ENCODE results near the gene FAM210A. TPM values are rescaled to one million over a fixed set of nuclear protein-coding genes. Genes with fewer than 3 reads are reported as not detected.

The FAM210A gene
- total RNA-seq, 1 donor from 2014 or later = 19.6 TPM

DNA sequence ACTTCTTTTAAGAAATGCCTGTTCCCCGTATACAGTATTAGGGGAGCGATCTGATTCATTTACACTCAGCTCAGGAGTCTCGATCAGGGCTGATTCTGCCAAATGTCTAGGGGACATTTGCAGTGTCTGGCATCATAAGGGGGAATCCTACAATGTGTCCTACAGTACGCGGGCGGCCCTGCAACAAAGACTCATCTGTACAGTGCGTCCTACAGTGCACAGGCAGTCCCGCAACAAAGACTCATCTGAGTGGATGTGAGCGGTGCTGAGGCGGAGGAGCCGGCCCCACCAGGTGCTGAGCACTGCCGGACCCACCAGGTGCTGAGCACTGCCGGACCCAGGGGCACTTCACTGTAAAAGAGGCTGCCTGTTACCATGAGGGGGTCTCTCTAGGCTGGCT is 102.5 kb downstream of the FAM210A start:
- H3K27ac Mint-ChIP-seq (ENCODE audit: unreplicated experiment) = no peak overlapping the region
- H3K4me3 Mint-ChIP-seq (ENCODE audit: unreplicated experiment) = no peak overlapping the region
- TF ChIP-seq, protein P1, sequence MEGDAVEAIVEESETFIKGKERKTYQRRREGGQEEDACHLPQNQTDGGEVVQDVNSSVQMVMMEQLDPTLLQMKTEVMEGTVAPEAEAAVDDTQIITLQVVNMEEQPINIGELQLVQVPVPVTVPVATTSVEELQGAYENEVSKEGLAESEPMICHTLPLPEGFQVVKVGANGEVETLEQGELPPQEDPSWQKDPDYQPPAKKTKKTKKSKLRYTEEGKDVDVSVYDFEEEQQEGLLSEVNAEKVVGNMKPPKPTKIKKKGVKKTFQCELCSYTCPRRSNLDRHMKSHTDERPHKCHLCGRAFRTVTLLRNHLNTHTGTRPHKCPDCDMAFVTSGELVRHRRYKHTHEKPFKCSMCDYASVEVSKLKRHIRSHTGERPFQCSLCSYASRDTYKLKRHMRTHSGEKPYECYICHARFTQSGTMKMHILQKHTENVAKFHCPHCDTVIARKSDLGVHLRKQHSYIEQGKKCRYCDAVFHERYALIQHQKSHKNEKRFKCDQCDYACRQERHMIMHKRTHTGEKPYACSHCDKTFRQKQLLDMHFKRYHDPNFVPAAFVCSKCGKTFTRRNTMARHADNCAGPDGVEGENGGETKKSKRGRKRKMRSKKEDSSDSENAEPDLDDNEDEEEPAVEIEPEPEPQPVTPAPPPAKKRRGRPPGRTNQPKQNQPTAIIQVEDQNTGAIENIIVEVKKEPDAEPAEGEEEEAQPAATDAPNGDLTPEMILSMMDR (IDR thresholded peaks at IDR 0.05) = no peak
- H3K9me3 Mint-ChIP-seq (ENCODE audit: low read depth) = no peaks in the 10 kb centered on the region
- H3K4me1 Mint-ChIP-seq (ENCODE audit: low read depth) = peaks cover 9% of the 10 kb centered on the region
- peaks cover 7% of the 10 kb centered on the region for H3K36me3 Mint-ChIP-seq (ENCODE audit: low read depth)
- no peak for DNase-seq (ENCODE audit: low spot score)
- no peaks in the 10 kb centered on the region for H3K27me3 Mint-ChIP-seq (ENCODE audit: low read depth)

DNA sequence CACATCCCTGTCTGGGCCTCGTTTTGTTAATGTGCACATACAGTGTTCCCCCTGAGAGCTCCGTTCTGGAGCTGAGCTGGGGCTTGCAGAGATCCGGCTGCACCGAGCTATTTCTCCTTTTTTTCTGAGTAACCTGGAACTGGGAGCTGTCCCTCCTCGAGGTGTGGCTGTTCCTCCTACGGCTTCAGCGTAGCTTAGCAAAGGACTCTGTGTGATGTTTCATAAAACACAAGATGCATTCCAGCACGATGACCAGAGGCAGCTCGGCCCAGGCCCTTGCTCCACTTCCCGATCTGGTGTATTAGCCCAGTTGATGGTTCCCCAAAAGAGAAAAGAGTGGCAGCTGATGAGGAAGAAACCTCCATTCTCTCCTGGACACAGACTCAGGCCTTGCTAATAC is 103.0 kb downstream of the FAM210A start:
- H3K4me3 Mint-ChIP-seq (ENCODE audit: unreplicated experiment) = no peak overlapping the region
- peaks cover 14% of the 10 kb centered on the region for H3K4me1 Mint-ChIP-seq (ENCODE audit: low read depth)
- peaks cover 7% of the 10 kb centered on the region for H3K36me3 Mint-ChIP-seq (ENCODE audit: low read depth)
- H3K27ac Mint-ChIP-seq (ENCODE audit: unreplicated experiment) = no peak overlapping the region
- H3K9me3 Mint-ChIP-seq (ENCODE audit: low read depth) = no peaks in the 10 kb centered on the region
- no peaks in the 10 kb centered on the region for H3K27me3 Mint-ChIP-seq (ENCODE audit: low read depth)
- DNase-seq (ENCODE audit: low spot score) = no peak
- TF ChIP-seq, protein P1 (IDR thresholded peaks at IDR 0.05) = no peak

DNA sequence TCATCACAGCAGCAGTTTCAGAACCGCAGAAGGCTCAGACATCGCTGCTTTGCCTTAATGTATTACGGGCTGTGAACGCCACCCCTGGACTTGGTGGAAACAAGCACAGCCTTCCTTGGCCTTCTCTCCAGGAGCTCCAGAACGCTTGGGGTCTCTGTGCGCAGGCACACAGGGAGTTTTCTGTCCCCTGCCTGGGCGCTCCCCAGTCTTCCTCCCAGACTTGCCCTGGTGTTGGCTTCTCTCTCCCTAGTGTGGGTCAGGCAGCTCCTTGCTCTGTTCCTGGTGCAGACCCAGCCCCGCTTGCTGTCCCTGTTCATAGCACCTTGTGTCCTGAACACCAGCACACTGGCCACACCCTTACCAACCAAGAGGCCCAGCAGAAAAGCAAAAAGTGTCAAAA is 103.6 kb downstream of the FAM210A start:
- no peak for DNase-seq (ENCODE audit: low spot score)

DNA sequence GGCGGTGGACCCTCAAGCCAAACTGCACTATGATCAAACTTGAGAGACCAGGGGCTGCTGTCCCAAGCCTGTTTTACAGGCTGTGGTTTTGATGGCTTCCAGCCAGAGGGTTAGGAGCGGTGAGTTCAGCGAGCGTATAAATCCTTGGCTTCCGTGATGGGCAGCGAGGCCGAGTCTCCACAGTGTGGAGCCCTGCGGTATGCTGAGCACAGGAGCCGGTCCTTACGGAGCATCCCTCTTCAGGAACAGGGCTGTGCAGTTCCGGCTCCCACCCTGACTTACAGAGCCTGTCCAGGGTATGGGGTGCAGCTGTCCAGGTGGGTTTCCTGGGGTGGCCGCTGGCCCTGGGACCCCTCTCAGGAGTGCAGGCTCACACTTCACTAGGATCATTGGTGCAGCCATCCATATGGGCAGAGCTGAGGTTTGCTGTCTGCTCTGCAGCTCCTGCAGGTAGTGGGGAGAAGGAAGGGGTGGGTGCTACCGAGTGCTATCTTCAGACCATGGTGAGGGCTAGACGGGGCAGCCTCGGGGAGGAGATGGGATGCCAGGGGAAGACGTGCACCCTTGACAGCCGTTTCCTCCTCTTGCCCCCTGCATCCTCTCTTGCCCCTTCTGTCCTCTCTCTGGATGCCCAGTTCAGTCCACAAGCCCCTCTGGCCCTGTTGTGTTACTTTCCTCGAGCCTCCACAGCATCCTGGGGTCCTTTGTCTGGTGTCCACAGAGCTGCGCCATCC is 104.3 kb downstream of the FAM210A start:
- no peaks in the 10 kb centered on the region for H3K9me3 Mint-ChIP-seq (ENCODE audit: low read depth)
- no peak for DNase-seq (ENCODE audit: low spot score)

More for the DNA sequence above, 103.6 kb downstream of the FAM210A start:
- Mint-ChIP-seq H3K4me3 (ENCODE audit: unreplicated experiment) (no peak overlapping the region), H3K36me3 (ENCODE audit: low read depth) (peaks cover 7% of the 10 kb centered on the region), H3K9me3 (ENCODE audit: low read depth) (no peaks in the 10 kb centered on the region), H3K4me1 (ENCODE audit: low read depth) (peaks cover 20% of the 10 kb centered on the region), H3K27me3 (ENCODE audit: low read depth) (no peaks in the 10 kb centered on the region), H3K27ac (ENCODE audit: unreplicated experiment) (no peak overlapping the region)
- TF ChIP-seq, protein P1 (IDR thresholded peaks at IDR 0.05) = no peak

DNA sequence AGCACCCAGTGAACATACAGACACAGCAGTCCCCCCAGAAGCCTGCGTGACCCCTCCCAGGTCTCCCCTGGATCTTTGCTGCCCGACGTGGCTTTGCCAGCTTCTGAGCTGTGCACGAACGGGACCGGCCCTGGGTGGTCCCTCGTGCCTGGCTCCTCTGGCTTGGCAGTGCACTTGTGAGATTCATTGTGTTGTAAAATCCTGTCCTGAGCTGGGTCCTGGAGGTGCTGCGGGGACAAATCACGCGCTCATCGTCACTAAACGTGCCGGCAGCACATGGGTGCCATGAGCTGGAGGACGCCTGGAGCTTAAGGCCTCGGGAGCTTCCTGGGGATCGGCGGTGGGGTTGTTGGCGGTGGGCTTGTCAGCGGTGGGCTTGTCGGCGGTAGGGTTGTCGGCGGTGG is 104.9 kb downstream of the FAM210A start:
- DNase-seq (ENCODE audit: low spot score) = no peak
- H3K4me3 Mint-ChIP-seq (ENCODE audit: unreplicated experiment) = no peak overlapping the region
- H3K4me1 Mint-ChIP-seq (ENCODE audit: low read depth) = peaks cover 28% of the 10 kb centered on the region
- H3K9me3 Mint-ChIP-seq (ENCODE audit: low read depth) = no peaks in the 10 kb centered on the region
- H3K27me3 Mint-ChIP-seq (ENCODE audit: low read depth) = no peaks in the 10 kb centered on the region
- no peak overlapping the region for H3K27ac Mint-ChIP-seq (ENCODE audit: unreplicated experiment)
- TF ChIP-seq, protein P1 (IDR thresholded peaks at IDR 0.05) = no peak
- H3K36me3 Mint-ChIP-seq (ENCODE audit: low read depth) = peaks cover 6% of the 10 kb centered on the region

More for the DNA sequence above, 104.3 kb downstream of the FAM210A start:
- H3K27ac Mint-ChIP-seq (ENCODE audit: unreplicated experiment) = no peak overlapping the region
- peaks cover 7% of the 10 kb centered on the region for H3K36me3 Mint-ChIP-seq (ENCODE audit: low read depth)
- H3K4me3 Mint-ChIP-seq (ENCODE audit: unreplicated experiment) = no peak overlapping the region
- H3K4me1 Mint-ChIP-seq (ENCODE audit: low read depth) = peaks cover 27% of the 10 kb centered on the region
- TF ChIP-seq, protein P1 (IDR thresholded peaks at IDR 0.05) = no peak
- H3K27me3 Mint-ChIP-seq (ENCODE audit: low read depth) = no peaks in the 10 kb centered on the region
